Stimulated activated CD8-positive, alpha-beta memory T cell treated with anti-CD3 and anti-CD28 coated beads, Interleukin-4, amount 100 ng/mL, for 24 hours (primary cell): Measurements from ENCODE around the gene PGS1.

Experiments used
- DNase-seq: peaks from one replicate; pipeline ENCODE4 v3.0.0-alpha.2; 2020; ENCODE audit warnings: low read depth

The PGS1 gene

DNA sequence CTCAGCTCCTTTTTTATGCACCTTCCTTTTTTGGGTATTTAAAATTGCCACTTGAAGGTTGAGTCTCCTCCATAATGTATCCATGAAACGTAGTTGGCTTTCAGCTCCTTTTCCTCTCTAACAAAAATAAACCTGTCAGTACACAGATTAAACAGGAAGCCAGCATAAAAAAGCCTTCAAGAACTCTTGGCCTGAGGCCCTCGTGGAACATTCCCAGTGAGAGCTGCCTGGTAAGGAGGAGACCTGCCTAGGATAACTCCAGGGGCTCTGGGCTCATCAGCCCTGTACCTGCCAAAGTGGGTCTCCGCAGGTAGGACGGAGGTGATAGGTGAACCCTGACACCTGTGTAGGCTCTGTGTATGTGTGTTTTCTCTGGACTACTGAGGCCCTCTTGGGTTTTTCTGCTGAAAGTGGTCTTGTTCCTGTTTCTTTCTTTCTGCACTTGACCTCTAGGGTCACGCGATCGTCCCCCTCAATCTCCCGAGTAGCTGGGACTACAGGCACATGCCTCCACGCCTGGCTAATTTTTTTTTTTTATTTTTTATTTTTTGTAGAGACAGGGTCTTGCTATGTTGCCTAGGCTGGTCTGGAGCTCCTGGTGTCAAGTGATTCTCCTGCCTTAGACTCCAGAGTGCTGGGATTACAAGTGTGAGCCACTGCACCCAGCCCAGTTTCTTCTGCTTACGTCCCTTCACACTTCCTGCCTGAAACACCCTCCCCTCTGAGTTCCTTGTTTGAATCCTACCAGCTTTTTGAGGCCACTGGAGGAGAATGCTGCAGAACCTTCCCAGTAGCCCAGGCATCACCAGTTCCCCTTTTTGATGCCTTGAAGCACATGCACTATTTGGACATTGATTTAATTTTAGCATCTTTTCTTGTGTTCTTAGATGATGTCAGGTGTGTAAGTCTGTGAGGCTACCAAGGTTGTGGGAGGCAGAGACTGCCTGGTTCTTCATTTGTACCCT is 9.8 kb downstream of the PGS1 start:
- no peak for DNase-seq

DNA sequence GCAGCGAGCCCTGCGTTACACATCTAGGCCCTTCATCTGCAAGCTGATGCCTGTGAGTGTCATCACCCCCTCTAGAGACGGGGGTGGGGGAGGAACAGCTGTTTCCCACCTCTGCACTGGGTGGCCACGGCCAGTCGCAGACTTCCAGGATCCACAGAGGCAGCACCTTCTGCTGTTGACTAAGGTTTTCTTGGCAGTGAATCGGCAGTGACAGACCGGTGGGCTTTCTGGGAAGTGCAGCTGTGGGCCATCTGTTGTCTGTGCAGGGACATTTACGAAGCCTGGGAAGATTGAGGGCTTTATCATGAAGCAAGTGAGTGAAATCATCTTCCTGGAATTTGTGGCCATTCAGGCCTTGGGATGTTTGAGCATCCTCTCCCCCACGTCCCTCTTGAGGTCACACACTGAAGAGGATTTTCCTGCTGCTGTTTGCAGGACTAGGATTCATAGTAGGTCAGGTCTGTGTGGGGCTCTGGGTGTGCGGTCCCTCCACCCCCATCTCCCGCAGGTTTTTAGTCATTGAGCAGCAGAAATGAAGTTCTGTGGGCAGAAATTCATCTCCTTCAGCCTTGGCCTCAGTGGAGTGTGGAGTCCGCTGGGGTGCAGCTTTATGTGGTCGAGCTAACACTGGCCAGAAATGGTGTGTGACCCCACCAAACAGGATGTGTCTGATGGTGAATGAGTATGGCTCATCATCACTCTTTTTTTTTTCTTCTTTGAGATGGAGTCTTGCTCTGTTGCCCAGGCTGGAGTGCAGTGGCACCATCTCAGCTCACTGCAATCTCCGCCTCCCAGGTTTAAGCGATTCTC is 12.0 kb downstream of the PGS1 start:
- DNase-seq, result no peak

DNA sequence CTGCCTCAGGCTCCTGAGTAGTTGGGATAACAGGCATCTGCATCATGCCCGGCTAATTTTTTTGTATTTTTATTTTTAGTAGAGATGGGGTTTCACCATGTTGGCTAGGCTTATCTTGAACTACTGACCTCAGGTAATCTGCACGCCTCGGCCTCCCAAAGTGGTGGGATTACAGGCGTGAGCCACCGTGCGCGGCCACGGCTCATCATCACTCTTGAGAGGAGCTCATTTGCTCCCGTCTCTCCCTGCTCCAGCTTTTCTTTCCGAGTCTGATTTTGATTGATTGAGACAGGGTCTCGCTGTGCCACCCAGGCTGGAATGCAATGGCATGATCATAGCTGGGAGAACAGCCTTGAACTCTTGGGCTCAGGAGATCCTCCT is 12.6 kb downstream of the PGS1 start:
- no peak for DNase-seq

DNA sequence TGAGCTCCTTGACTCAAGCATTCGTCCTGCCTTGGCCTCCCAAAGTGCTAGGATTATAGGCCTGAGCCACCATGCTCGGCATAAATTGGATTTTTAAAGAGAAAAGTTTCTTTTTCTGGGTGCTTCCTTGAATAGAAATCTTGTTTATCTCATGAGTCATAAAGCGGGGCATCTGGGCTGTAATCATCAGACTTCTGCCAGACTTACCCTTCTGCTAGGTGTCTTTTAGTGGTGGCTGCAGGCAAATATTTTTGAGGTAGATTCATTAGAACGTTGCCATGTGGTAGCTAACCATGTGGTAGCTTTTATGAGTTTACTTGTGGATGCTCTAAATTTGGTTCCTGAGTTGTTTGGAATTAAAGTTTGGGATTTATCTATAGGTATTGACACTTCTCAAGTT is 13.4 kb downstream of the PGS1 start:
- DNase-seq, result no peak

DNA sequence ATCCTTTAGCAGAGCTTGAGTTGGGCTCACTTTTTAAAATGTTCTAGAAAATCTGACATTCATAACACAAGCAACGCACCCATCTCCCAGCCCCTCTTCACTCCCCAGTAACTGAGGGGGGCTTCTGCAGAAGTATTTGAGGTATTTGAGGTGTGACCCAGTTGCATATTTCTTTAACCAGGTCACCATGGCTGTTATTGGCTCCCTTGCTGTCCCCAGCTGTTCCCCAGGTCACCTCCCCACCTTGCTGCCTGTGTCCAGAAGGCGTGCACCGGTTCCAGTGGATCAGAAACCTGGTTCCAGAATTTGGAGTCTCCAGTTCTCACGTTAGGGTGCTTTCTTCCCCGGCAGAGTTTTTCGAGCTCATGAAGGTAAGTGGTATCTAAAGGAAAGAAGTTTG is 13.8 kb downstream of the PGS1 start:
- no peak for DNase-seq

DNA sequence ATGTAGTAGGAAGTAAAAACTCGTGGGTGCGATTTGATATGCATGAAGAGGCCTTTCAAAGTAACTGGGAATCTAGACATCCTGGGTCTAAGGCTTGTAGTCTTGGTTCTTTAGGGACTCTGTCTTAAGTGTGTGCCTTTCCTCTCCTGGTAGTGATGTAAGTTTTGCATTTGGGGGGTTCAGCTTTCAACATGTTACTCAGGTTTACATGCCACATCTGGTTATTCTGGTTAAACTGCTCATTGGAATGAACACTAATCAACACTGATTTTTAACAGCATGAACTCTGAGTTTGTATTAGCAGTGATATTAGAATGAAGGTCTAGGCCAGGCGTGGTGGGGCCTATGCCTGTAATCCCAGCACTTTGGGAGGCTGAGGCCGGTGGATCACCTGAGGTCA is 15.1 kb downstream of the PGS1 start:
- DNase-seq, result no peak

DNA sequence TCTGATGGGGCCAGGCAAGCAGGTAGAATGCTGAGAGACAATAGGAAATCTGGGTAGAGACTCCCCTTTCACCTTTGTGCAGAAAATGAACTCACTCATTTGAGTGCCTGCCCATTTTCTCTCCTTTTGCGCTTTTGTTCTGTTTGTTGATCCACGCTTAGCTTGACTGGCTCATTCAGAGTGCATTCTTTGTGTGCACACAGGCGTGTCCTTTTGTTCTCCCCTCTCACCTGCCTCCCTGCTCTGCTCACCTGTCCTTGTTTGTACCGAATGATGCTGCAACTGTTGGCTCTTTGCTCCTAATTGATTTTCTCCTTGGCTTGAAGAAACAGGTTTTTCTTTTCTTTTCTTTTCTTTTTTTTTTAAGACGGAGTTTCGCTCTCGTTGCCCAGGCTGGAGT is 15.8 kb downstream of the PGS1 start:
- DNase-seq, result no peak

DNA sequence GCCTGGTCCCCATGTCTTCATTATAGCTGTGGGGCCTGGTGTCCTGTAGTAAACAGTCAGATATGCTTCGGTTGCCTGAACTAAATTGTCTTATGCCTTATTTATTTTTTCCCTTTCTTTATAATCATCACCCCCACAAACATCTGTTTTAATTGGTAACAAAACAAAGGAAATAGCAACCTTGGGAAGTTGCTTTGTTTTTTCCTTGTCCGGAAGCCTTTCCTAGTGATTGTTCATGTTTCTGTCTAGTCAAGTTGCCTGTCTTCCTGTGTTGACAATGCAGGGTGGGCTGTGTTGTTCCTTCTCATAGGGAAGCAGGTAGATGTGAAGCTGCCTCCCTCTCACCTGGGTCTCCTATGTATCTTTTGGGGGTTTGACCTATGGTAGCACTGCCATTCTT is 16.7 kb downstream of the PGS1 start:
- no peak for DNase-seq

DNA sequence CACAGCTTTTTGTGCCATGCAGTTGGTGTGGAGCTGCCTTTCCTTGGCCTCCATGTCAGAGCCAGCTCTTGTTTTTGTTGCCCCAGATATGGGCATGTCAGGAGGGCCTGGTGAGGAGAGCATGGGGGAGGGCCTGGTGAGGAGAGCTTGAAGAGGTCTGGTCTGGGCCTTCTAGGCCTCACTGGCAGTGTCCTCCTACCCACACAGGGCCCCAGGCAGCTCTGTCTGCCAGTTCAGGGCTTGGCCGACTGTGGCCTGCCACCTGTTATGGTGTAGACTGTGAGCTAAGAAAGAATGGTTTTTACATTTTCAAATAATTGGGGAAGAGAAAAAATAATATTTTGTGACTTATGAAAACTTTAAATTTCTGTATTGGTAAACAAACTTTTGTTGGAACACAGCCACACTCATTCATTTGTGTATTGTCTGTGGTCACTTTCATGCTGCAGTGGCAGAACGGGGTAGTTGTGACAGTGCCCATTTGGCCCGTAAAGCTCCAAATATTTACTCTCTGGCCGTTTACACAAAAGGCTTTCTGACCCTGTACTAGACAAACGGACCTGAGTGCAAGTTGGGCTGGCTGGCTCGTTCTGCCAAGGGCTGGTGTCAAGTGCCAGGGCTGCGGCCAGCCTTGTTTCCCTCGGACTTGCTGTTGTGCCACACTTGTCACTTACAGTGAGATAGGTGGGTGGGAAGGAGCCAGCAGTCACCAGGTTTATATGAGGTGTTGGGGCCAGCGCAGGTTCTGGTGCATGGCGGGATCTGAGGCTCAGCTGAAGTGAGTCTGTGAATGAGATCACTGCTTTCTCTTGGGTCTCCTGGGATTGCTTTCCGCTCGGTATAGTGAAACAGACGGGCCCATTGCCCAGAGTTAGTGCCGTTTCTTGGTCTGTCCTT is 18.2 kb downstream of the PGS1 start:
- DNase-seq, result no peak

DNA sequence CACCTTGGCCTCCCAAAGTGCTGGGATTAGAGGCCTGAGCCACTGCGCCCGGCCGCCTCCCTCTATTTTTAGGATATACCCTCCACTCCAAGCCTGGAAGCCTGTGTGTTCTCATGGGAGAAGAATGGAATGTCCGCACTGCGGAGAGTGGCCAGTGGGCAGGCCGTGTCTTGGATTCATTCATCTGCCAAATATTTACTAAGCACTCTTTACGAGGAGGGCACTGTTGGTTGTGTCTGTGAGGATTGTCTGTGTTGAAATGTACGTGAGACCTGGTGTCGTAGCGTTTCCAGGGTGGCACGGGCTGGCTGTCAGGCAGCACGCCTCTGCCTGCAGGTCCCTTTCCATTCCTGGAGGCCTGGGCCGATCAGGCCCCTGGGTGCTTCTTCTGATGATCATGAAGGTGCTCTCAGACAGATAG is 19.2 kb downstream of the PGS1 start:
- no peak for DNase-seq

DNA sequence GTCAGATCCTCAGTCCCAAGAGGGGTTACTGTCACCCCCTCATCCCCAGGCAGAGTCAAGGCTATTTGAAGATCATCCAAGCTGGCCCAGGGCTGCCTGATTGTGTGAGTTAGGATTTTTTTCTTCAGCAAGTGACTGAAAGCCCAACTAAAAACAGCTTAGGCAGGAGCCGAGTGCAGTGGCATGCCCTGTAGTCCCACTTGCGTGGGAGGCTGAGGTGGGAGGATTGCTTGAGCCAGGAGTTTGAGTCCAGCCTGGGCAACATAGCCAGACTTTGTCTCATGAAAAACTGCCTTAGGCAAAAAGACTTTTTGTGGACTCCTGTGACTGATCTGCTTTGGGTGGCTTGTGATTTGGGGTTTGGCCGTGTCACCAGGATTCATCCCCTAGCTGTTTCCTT is 19.9 kb downstream of the PGS1 start:
- no peak for DNase-seq

DNA sequence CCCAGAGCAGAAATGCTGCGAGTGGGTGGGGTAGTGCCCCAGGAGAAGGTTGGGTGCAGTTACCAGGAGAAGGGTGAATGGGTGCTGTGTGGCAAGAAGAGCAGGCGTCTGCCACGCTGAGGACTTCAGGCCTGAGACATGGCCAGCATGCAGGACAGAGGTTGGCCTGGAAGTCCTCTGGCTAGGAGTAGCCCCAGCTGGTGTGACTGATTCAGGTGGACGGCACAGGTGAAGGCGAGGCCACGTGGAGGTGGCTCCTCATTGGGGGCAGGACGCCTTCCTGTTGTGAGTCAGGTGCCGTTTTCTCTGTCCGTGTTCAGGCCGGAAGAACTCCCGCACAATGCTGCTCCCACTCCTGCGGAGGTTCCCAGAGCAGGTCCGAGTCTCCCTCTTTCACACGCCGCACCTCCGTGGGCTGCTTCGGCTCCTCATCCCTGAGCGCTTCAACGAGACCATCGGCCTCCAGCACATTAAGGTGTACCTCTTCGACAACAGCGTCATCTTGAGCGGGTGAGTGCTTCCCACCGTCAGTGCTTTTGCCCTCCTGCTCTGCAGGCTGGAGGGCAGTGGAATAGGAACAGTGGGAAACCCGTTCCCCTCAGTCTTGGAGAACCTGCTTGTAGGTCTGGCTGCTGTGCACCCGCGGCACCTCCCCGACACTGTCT is 20.7 kb downstream of the PGS1 start:
- DNase-seq, result no peak

DNA sequence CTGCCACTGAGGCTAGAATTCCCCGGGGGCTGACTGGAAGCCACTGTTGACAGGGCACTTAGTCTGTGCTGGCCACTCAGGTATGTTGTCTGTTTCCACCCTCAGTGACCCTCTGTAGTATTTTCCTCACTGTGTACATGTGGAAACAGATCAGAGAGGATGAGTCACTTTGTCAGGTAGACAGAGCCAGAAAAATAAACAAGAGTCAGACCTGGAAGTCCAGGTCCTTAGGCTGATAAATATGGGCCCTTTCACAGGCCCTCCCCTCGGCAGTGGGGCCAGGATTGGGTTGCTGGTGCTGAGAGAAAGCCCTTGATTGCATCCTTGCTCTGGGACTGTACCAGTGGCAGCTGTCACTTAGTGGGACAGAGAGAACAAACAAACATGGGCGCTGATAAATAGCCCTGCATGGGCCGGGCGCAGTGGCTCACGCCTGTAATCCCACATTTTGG is 21.3 kb downstream of the PGS1 start:
- no peak for DNase-seq

DNA sequence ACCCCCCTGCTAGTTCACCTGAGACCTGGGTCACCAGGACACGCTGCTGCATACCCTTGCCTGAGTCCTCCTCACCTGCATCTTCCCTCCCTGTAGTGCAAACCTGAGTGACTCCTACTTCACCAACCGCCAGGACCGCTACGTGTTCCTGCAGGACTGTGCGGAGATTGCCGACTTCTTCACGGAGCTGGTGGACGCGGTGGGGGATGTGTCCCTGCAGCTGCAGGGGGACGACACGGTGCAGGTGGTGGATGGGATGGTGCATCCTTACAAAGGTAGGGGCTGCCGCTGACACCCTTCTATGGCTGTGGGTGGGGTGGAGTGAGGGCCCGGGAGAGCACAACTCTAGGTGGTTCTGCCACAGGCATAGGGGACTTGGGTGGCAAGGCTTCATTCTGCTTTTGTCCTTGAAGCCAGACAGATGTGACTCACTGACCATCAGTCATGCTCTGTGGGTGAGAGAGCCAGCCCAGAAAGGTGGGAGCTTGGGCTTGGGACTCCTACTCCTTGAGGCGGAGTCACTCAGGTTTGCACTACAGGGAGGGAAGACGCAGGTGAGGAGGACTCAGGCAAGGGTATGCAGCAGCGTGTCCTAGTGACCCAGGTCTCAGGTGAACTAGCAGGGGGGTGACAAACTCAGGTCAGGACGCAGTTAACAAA is 22.3 kb downstream of the PGS1 start:
- DNase-seq, result no peak

DNA sequence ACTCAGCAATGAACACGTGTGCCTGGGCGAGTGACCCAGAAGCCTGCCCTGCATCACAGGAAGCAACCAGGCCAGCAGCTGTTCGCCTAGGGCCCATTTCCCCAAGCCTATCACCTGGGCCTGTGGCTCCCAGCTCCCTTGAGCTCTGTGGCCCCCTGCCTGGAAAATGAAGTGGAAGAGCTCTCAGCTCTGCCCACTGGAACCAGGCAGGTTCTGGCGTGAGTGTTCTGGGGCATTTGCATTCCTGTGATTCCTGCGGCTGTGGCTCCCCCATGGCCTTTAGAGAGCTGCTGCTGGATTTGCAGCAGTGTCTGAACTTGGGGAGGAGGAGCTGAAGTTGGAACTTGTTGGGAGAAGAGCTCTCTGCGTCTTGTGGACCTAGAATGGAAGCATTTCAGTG is 22.8 kb downstream of the PGS1 start:
- DNase-seq, result no peak

DNA sequence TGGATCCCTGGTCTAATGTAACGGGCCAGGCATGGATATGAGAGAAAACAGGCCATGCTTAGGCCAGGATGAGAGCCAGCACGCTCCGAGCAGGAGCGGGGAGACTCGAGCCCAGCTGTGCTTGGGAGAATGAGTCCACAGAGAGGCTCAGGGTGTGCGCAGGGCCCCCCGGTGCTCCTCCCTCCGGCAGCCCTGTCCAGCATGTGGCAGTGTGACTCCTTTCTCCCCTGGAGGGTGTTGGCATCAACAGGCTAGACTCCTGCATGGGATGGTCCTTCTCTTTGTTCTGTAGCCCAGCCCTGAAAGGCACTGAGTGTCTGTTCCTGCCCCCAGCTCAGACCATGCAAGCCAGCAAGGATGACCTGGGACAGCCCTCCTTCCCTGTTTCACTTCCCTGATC is 23.4 kb downstream of the PGS1 start:
- no peak for DNase-seq

DNA sequence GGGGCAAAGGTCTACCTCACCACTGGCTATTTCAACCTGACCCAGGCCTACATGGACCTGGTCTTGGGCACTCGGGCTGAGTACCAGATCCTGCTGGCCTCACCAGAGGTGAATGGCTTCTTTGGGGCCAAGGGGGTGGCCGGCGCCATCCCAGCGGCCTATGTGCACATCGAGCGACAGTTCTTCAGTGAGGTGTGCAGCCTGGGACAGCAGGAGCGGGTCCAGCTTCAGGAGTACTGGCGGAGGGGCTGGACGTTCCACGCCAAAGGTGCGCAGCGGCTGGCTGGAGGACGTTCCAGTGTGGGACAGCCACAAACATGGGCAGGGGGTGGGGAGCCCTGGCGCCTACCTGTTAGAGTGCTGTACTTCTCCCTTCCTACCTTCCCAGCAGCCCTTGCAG is 25.4 kb downstream of the PGS1 start:
- no peak for DNase-seq

DNA sequence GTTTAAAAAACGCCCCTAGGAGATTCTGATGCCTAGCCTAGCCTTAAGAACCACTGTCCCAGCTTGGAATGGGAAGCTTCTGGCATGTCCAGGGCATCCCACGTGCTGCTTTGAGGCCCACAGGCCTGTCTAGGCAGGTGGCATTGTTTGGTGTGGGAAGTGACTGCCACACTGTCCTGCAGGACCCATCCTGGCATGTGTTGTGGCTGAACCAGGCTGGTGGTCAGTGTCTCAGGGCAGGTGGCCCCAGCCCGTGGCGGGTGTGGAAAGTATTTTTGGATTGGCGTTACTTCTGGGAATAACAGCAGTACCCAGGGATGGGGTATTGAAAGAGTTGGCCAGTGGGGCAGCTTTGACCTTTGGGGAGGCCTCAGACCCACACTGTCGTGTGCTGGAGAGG is 27.9 kb downstream of the PGS1 start:
- DNase-seq, result no peak

DNA sequence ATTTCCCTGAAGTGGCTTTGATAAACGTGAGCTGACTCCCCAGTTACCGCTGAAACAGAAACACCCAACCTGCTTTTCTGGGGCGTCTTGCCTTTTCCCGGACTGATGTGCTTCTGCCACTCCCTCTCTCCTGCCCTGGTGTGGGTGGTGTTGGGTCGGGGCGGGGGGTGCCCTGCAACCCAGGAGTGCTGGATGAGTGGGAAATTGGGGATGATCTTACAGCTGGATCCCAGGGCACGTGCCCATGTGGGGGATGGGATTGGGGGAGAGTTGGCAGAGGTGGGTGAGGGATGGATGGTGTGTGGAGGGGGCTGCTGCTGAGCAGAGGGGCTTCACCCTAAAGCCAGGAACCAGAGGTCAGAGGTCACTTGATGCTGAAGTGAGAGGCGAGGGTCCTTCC is 28.5 kb downstream of the PGS1 start:
- no peak for DNase-seq

DNA sequence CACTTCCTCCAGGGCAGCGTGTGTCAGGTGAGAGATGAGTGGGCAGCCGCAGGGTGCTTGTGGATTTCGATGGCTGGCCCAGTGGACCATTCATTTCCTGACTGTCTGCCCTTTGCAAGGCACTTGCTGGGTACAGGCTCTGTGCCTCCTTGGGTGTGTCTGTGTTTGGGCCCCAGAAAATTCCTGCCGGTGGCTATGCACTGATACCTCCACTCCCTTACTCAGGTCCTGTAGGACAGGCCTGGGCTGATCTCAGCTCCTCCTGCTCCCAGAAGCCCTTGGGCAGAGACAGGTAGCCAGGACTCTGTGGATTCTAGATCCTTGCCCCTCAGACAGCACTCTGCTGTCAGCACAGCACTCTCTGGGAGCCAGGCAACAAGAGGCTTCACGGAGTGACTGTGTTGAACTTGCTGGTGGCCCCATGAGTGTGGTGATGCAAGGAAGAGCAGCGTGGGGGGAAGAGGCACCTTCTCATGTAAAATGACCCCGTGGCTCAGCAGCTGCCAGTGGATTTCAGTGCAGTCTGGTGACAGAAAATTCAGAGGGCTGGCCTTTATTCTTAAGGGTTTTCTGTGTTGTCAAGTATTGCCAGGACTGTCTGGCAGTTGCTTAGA is 29.0 kb downstream of the PGS1 start:
- no peak for DNase-seq
